Prostate gland (tissue), 2 donors: ENCODE data around the gene KRTAP10-2.

Source experiments
- CTCF ChIP-seq, 4 experiments: fragments of 200-600 bp in 2 of 4; fragments of 450-650 bp in 2 of 4; sonication (generic) in 2 of 4; IDR thresholded peaks; 1 replicate in 3 of 4; 2 replicates in 1 of 4; pipeline ENCODE4 v1.5.1; 2016 to 2019; ENCODE audit warnings: antibody characterized with exemption in 4 of 4, mild to moderate bottlenecking in 2 of 4, moderate library complexity in 2 of 4
- POLR2A ChIP-seq: fragments of 450-650 bp; IDR thresholded peaks from one replicate; pipeline ENCODE4 v1.6.1; 2016; ENCODE audit warnings: antibody characterized with exemption, mild to moderate bottlenecking
- POLR2AphosphoS5 ChIP-seq: sonication (generic); formaldehyde crosslinking; IDR thresholded peaks from one replicate; pipeline ENCODE4 v1.6.1; 2017; ENCODE audit warnings: antibody characterized with exemption

- TF ChIP-seq CTCF (IDR thresholded peaks at IDR 0.05) (no peak), POLR2A (no peak), POLR2AphosphoS5 (no peak)
Measured at GRCh38 chr21:44530903-44531605, 20.3 kb downstream of the KRTAP10-2 start.
